Activated B cell treated with CpG ODN at 0.5 μM for 24 hours (primary cell): ENCODE measurements around the gene TEX11. TPM values are rescaled to one million over a fixed set of nuclear protein-coding genes. Genes with fewer than 3 reads are reported as not detected.

ENCODE experiments used
- ATAC-seq: fragments of 200-7000 bp; cut with Tn5 transposase; one replicate; pipeline ENCODE4 v1.10.0; 2021; ENCODE audit warnings: low read depth, mild to moderate bottlenecking, moderate library complexity
- CTCF ChIA-PET: fragments of 350-600 bp; sonication (Branson Sonifier 250); formaldehyde crosslinking; loops from one replicate; lab custom pipeline; 2021; ENCODE audit warnings: antibody characterized with exemption; lab: Charles Lee
- POLR2A ChIA-PET: fragments of 350-600 bp; sonication (Branson Sonifier 250); formaldehyde crosslinking; loops from one replicate; lab custom pipeline; 2021; ENCODE audit warnings: antibody characterized with exemption; lab: Charles Lee
- DNase-seq: peaks from one replicate; pipeline ENCODE4 v3.0.0; 2022
- H3K27ac Mint-ChIP-seq: one replicate; pipeline ENCODE4 v1.8.0; 2020; ENCODE audit warnings: mixed read lengths
- H3K27me3 Mint-ChIP-seq: one replicate; pipeline ENCODE4 v1.8.0; 2021; ENCODE audit warnings: mixed read lengths
- H3K36me3 Mint-ChIP-seq: one replicate; pipeline ENCODE4 v1.8.0; 2021; ENCODE audit warnings: low read depth, mixed read lengths
- H3K4me1 Mint-ChIP-seq: one replicate; pipeline ENCODE4 v1.8.0; 2021; ENCODE audit warnings: mixed read lengths
- H3K4me3 Mint-ChIP-seq: one replicate; pipeline ENCODE4 v1.8.0; 2020; ENCODE audit warnings: mild to moderate bottlenecking, mixed read lengths
- H3K9me3 Mint-ChIP-seq: one replicate; pipeline ENCODE4 v1.8.0; 2020; ENCODE audit warnings: mixed read lengths
- CTCF ChIP-seq: fragments of 200-600 bp; IDR thresholded peaks from one replicate; pipeline ENCODE4 v1.8.0; 2022; ENCODE audit warnings: antibody characterized with exemption, mild to moderate bottlenecking
- intact Hi-C: fragments of 100-400 bp; cut with micrococcal nuclease; formaldehyde crosslinking; loops from one replicate; pipeline ENCODE4 v1.15.1; 2024
- total RNA-seq: library from RNA; stranded (reverse); gene quantifications from 2 replicates; pipeline ENCODE4 v1.2.3, GENCODE V29; 2022

Gene TEX11
- total RNA-seq, 1 donor from 2014 or later: not detected

GRCh38 chrX:70482300-70482699, 426.2 kb downstream of the TEX11 start:
- no peak for ATAC-seq
- H3K27me3 Mint-ChIP-seq: no peaks in the 10 kb centered on the region

GRCh38 chrX:70481471-70482270, 426.8 kb downstream of the TEX11 start:
- H3K4me1 Mint-ChIP-seq: no peaks in the 10 kb centered on the region
- ATAC-seq (no peak), DNase-seq (no peak)
- H3K36me3 Mint-ChIP-seq: peaks cover 9% of the 10 kb centered on the region
- no peak overlapping the region for H3K4me3 Mint-ChIP-seq
- H3K27ac Mint-ChIP-seq: no peak overlapping the region
- ChIA-PET POLR2A (no interaction called here), CTCF (no interaction called here)
- no peak for TF ChIP-seq CTCF
- no peaks in the 10 kb centered on the region for H3K27me3 Mint-ChIP-seq
- intact Hi-C loops: no loop called here
- H3K9me3 Mint-ChIP-seq: no peaks in the 10 kb centered on the region

More at GRCh38 chrX:70482300-70482699, 426.2 kb downstream of the TEX11 start:
- no peak for TF ChIP-seq CTCF
- DNase-seq: no peak
- Mint-ChIP-seq H3K4me1 (no peaks in the 10 kb centered on the region), H3K4me3 (no peak overlapping the region), H3K27ac (no peak overlapping the region), H3K9me3 (no peaks in the 10 kb centered on the region), H3K36me3 (peaks cover 12% of the 10 kb centered on the region)
- CTCF ChIA-PET: no interaction called here
- intact Hi-C loops: no loop called here
- POLR2A ChIA-PET: no interaction called here

DNA sequence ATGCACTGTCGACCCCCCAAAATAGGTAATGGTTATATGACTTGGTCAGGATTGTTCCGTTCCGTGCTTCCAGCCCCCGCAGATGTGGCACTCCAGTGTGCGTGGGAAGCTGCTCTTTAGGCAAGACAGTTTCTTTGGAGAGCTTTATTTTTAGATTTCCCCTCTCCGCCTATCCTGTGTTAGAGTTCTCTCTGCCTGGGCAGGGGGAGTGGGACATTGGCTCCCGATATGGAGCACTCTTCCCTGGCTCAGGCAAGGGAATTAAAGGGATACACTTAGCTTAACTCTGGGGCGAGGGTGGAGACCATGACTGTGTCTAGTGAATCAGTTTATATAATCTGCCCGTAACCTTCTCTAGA, 427.9 kb downstream of the TEX11 start:
- Mint-ChIP-seq H3K27ac (no peak overlapping the region), H3K4me1 (no peaks in the 10 kb centered on the region), H3K4me3 (no peak overlapping the region), H3K9me3 (no peaks in the 10 kb centered on the region), H3K36me3 (peaks cover 7% of the 10 kb centered on the region), H3K27me3 (no peaks in the 10 kb centered on the region)
- ChIA-PET POLR2A (no interaction called here), CTCF (no interaction called here)
- no peak for TF ChIP-seq CTCF
- DNase-seq: no peak
- intact Hi-C loops: no loop called here
- ATAC-seq: no peak

GRCh38 chrX:70479922-70480659, 428.4 kb downstream of the TEX11 start:
- no peak for TF ChIP-seq CTCF
- Mint-ChIP-seq H3K4me1 (no peaks in the 10 kb centered on the region), H3K4me3 (no peak overlapping the region), H3K9me3 (no peaks in the 10 kb centered on the region), H3K27ac (no peak overlapping the region), H3K36me3 (peaks cover 7% of the 10 kb centered on the region), H3K27me3 (no peaks in the 10 kb centered on the region)
- CTCF ChIA-PET: no interaction called here
- POLR2A ChIA-PET: no interaction called here
- ATAC-seq (no peak), DNase-seq (no peak)
- intact Hi-C loops: no loop called here

GRCh38 chrX:70479247-70479921, 429.1 kb downstream of the TEX11 start:
- H3K27ac Mint-ChIP-seq: no peak overlapping the region
- H3K4me1 Mint-ChIP-seq: no peaks in the 10 kb centered on the region
- CTCF ChIA-PET: no interaction called here
- no peaks in the 10 kb centered on the region for H3K27me3 Mint-ChIP-seq
- no peaks in the 10 kb centered on the region for H3K9me3 Mint-ChIP-seq
- TF ChIP-seq CTCF: no peak
- intact Hi-C loops: no loop called here
- ATAC-seq: no peak
- peaks cover 5% of the 10 kb centered on the region for H3K36me3 Mint-ChIP-seq
- H3K4me3 Mint-ChIP-seq: no peak overlapping the region
- POLR2A ChIA-PET: no interaction called here
- DNase-seq: no peak
